ENCODE data around the gene GLIPR1. TPM values are rescaled to one million over a fixed set of nuclear protein-coding genes. Genes with fewer than 3 reads are reported as not detected.

GLIPR1 gene
- total and polyA plus RNA-seq, 10 of the 15 experiments (the other 5 are each of a cell fraction or from before 2014, with no cell fraction given) = 18.2 to 62.6 (median 32.2) TPM

GRCh38 chr12:75553398-75553797 lies 72.8 kb downstream of the GLIPR1 start (continued):
- TF ChIP-seq, protein P1, sequence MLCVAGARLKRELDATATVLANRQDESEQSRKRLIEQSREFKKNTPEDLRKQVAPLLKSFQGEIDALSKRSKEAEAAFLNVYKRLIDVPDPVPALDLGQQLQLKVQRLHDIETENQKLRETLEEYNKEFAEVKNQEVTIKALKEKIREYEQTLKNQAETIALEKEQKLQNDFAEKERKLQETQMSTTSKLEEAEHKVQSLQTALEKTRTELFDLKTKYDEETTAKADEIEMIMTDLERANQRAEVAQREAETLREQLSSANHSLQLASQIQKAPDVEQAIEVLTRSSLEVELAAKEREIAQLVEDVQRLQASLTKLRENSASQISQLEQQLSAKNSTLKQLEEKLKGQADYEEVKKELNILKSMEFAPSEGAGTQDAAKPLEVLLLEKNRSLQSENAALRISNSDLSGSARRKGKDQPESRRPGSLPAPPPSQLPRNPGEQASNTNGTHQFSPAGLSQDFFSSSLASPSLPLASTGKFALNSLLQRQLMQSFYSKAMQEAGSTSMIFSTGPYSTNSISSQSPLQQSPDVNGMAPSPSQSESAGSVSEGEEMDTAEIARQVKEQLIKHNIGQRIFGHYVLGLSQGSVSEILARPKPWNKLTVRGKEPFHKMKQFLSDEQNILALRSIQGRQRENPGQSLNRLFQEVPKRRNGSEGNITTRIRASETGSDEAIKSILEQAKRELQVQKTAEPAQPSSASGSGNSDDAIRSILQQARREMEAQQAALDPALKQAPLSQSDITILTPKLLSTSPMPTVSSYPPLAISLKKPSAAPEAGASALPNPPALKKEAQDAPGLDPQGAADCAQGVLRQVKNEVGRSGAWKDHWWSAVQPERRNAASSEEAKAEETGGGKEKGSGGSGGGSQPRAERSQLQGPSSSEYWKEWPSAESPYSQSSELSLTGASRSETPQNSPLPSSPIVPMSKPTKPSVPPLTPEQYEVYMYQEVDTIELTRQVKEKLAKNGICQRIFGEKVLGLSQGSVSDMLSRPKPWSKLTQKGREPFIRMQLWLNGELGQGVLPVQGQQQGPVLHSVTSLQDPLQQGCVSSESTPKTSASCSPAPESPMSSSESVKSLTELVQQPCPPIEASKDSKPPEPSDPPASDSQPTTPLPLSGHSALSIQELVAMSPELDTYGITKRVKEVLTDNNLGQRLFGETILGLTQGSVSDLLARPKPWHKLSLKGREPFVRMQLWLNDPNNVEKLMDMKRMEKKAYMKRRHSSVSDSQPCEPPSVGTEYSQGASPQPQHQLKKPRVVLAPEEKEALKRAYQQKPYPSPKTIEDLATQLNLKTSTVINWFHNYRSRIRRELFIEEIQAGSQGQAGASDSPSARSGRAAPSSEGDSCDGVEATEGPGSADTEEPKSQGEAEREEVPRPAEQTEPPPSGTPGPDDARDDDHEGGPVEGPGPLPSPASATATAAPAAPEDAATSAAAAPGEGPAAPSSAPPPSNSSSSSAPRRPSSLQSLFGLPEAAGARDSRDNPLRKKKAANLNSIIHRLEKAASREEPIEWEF (IDR thresholded peaks at IDR 0.05; ENCODE audit: insufficient replicate concordance, low read depth, low read length) = no peak
- TF ChIP-seq ZNF217 (IDR thresholded peaks at IDR 0.05) = no peak
- TF ChIP-seq CHD4 (IDR thresholded peaks at IDR 0.05) = no peak
- TF ChIP-seq FOXK2 (IDR thresholded peaks at IDR 0.05) = no peak
- TF ChIP-seq, protein P2, sequence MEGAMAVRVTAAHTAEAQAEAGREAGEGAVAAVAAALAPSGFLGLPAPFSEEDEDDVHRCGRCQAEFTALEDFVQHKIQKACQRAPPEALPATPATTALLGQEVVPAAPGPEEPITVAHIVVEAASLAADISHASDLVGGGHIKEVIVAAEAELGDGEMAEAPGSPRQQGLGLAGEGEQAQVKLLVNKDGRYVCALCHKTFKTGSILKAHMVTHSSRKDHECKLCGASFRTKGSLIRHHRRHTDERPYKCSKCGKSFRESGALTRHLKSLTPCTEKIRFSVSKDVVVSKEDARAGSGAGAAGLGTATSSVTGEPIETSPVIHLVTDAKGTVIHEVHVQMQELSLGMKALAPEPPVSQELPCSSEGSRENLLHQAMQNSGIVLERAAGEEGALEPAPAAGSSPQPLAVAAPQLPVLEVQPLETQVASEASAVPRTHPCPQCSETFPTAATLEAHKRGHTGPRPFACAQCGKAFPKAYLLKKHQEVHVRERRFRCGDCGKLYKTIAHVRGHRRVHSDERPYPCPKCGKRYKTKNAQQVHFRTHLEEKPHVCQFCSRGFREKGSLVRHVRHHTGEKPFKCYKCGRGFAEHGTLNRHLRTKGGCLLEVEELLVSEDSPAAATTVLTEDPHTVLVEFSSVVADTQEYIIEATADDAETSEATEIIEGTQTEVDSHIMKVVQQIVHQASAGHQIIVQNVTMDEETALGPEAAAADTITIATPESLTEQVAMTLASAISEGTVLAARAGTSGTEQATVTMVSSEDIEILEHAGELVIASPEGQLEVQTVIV (IDR thresholded peaks at IDR 0.05; ENCODE audit: borderline replicate concordance, partially characterized antibody) = no peak
- TF ChIP-seq CBX3 (IDR thresholded peaks at IDR 0.05; ENCODE audit: borderline replicate concordance, low read depth) = no peak
- no peak for TF ChIP-seq SPI1 (IDR thresholded peaks at IDR 0.05; ENCODE audit: borderline replicate concordance, insufficient read depth, low read depth, low read length)
- TF ChIP-seq, protein P3, sequence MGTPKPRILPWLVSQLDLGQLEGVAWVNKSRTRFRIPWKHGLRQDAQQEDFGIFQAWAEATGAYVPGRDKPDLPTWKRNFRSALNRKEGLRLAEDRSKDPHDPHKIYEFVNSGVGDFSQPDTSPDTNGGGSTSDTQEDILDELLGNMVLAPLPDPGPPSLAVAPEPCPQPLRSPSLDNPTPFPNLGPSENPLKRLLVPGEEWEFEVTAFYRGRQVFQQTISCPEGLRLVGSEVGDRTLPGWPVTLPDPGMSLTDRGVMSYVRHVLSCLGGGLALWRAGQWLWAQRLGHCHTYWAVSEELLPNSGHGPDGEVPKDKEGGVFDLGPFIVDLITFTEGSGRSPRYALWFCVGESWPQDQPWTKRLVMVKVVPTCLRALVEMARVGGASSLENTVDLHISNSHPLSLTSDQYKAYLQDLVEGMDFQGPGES (IDR thresholded peaks at IDR 0.05) = no peak
- no peak for TF ChIP-seq EED (IDR thresholded peaks at IDR 0.05; ENCODE audit: low read depth)
- no peak for TF ChIP-seq CEBPB (IDR thresholded peaks at IDR 0.05; ENCODE audit: borderline replicate concordance in 1 of 2, low read depth in 2 of 2, low read length in 2 of 2)
- no peak for TF ChIP-seq ZZZ3 (IDR thresholded peaks at IDR 0.05; ENCODE audit: control insufficient read depth, insufficient read length, low read depth)
- no peak for TF ChIP-seq CBX5 (IDR thresholded peaks at IDR 0.05; ENCODE audit: low read depth)
- no peak for TF ChIP-seq CREM (IDR thresholded peaks at IDR 0.05; ENCODE audit: low read depth)
- no peak for TF ChIP-seq NFYB (IDR thresholded peaks at IDR 0.05; ENCODE audit: insufficient read depth, low read depth, low read length)

Measured in GM12878 (cell line).